H1 (cell line): ENCODE results near the gene CAGE1. TPM values are rescaled to one million over a fixed set of nuclear protein-coding genes. Genes with fewer than 3 reads are reported as not detected.

ENCODE experiments used
- CTCF ChIA-PET: fragments of 300-600 bp; sonication (Branson Sonifier 250); formaldehyde crosslinking; loops from one replicate; lab custom pipeline; 2021; ENCODE audit not compliant: partially characterized antibody; lab: Charles Lee
- POLR2A ChIA-PET: fragments of 300-600 bp; sonication (Branson Sonifier 250); formaldehyde crosslinking; loops from one replicate; lab custom pipeline; 2021; ENCODE audit warnings: inconsistent platforms; ENCODE audit not compliant: partially characterized antibody; lab: Charles Lee
- DNase-seq, 2 experiments: peaks; one replicate each; pipeline versions ENCODE4 v3.0.0 to v3.0.0-alpha.2; 2010 to 2022; ENCODE audit warnings: low spot score in 2 of 2, low read depth in 1 of 2, mixed read lengths in 1 of 2
- FAIRE-seq: peaks from 2 replicates; lab custom pipeline; 2011; peaks lifted over from hg19 to GRCh38; lab: Jason Lieb, UNC
- H2AFZ ChIP-seq: 2 replicates; pipeline ENCODE4 v1.8.1; 2012; ENCODE audit warnings: low read length, inconsistent platforms
- H2AK5ac ChIP-seq: 2 replicates; pipeline ENCODE4 v1.6.1; 2013; ENCODE audit warnings: low read depth, low read length
- H2BK120ac ChIP-seq: replicated peaks from 2 replicates; pipeline ENCODE3; 2013; ENCODE audit warnings: low read depth, low read length, inconsistent platforms
- H2BK12ac ChIP-seq: 2 replicates; pipeline ENCODE4 v1.6.1; 2013; ENCODE audit warnings: low read depth, low read length
- H2BK15ac ChIP-seq: 2 replicates; pipeline ENCODE4 v1.6.1; 2013; ENCODE audit warnings: low read length
- H2BK20ac ChIP-seq: 2 replicates; pipeline ENCODE4 v1.6.1; 2013; ENCODE audit warnings: low read length
- H2BK5ac ChIP-seq: 2 replicates; pipeline ENCODE4 v1.6.1; 2013; ENCODE audit warnings: low read depth, low read length
- H3K14ac ChIP-seq: 2 replicates; pipeline ENCODE4 v1.6.1; 2013; ENCODE audit warnings: inconsistent platforms; ENCODE audit not compliant: insufficient read length
- H3K18ac ChIP-seq: 2 replicates; pipeline ENCODE4 v1.6.1; 2013; ENCODE audit warnings: low read length; ENCODE audit errors: extremely low read depth
- H3K23ac ChIP-seq: 2 replicates; pipeline ENCODE4 v1.6.1; 2013; ENCODE audit warnings: inconsistent platforms; ENCODE audit not compliant: insufficient read length
- H3K23me2 ChIP-seq: 2 replicates; pipeline ENCODE4 v1.6.1; 2013; ENCODE audit warnings: low read depth, low read length
- H3K27ac ChIP-seq: 2 replicates; pipeline ENCODE4 v1.6.1; 2011; ENCODE audit warnings: low read depth, low read length, inconsistent platforms
- H3K27me3 ChIP-seq, 4 experiments: replicated peaks in 1 of 4; 1 replicate in 1 of 4; 2 replicates in 3 of 4; pipeline versions ENCODE4 v1.6.1 to v1.8.1; 2011 to 2013; ENCODE audit warnings: low read length in 3 of 4, mild to moderate bottlenecking in 3 of 4, inconsistent platforms in 2 of 4, mixed read lengths in 2 of 4, moderate library complexity in 1 of 4; ENCODE audit not compliant: control insufficient read depth in 3 of 4, insufficient read depth in 3 of 4; ENCODE audit errors: extremely low read depth in 1 of 4
- H3K36me3 ChIP-seq, 4 experiments: 2 replicates each; pipeline versions ENCODE4 v1.6.1 to v1.8.1; 2011 to 2013; ENCODE audit warnings: mild to moderate bottlenecking in 4 of 4, low read length in 3 of 4, moderate library complexity in 2 of 4, control low read depth in 1 of 4, inconsistent platforms in 1 of 4; ENCODE audit not compliant: insufficient read depth in 4 of 4, control insufficient read depth in 2 of 4
- H3K4ac ChIP-seq: replicated peaks from 2 replicates; pipeline ENCODE3; 2013; ENCODE audit warnings: low read length, low read depth, mixed read lengths, inconsistent platforms; ENCODE audit not compliant: insufficient read length
- H3K4me1 ChIP-seq, 4 experiments: replicated peaks in 1 of 4; 1 replicate in 1 of 4; 2 replicates in 3 of 4; pipeline versions ENCODE4 v1.6.1 to v1.8.1; 2011 to 2013; ENCODE audit warnings: low read length in 3 of 4, inconsistent platforms in 2 of 4, mixed read lengths in 1 of 4; ENCODE audit not compliant: insufficient read depth in 4 of 4, control insufficient read depth in 3 of 4
- H3K4me2 ChIP-seq, 2 experiments: 2 replicates each; pipeline versions ENCODE4 v1.6.1 to v1.8.1; 2011 to 2013; ENCODE audit warnings: low read depth in 2 of 2, low read length in 2 of 2, control low read depth in 1 of 2, inconsistent platforms in 1 of 2, mild to moderate bottlenecking in 1 of 2; ENCODE audit not compliant: insufficient read depth in 1 of 2
- H3K4me3 ChIP-seq, 4 experiments: fragments of 200-600, 300-600 bp in 1 of 4; sonication (generic), shearing (Covaris generic), sonication (Bioruptor Twin) in 1 of 4; 2 replicates each; pipeline versions ENCODE4 v1.5.1 to v1.8.1; 2011 to 2016; ENCODE audit warnings: low read length in 4 of 4, low read depth in 3 of 4, control low read depth in 2 of 4, inconsistent platforms in 2 of 4, mild to moderate bottlenecking in 2 of 4, mixed read lengths in 1 of 4, moderate library complexity in 1 of 4; ENCODE audit not compliant: insufficient read depth in 2 of 4; ENCODE audit errors: extremely low read depth in 1 of 4
- H3K56ac ChIP-seq: replicated peaks from 2 replicates; pipeline ENCODE3; 2013; ENCODE audit warnings: low read depth, mild to moderate bottlenecking, mixed read lengths, low read length, inconsistent platforms; ENCODE audit not compliant: insufficient read length
- H3K79me1 ChIP-seq: 2 replicates; pipeline ENCODE4 v1.6.1; 2013; ENCODE audit warnings: low read depth, low read length, control low read depth
- H3K79me2 ChIP-seq, 2 experiments: 2 replicates each; pipeline versions ENCODE4 v1.6.1 to v1.8.1; 2012 to 2013; ENCODE audit warnings: low read length in 2 of 2, mild to moderate bottlenecking in 2 of 2, inconsistent platforms in 1 of 2; ENCODE audit not compliant: insufficient read depth in 2 of 2, control insufficient read depth in 1 of 2
- H3K9ac ChIP-seq, 4 experiments: replicated peaks in 1 of 4; 1 replicate in 1 of 4; 2 replicates in 3 of 4; pipeline versions ENCODE4 v1.6.1 to v1.8.1; 2011 to 2013; ENCODE audit warnings: low read depth in 3 of 4, low read length in 3 of 4, control low read depth in 2 of 4, mild to moderate bottlenecking in 2 of 4, moderate library complexity in 2 of 4, inconsistent platforms in 1 of 4; ENCODE audit errors: extremely low read depth in 1 of 4
- H3K9me3 ChIP-seq, 2 experiments: 2 replicates each; pipeline versions ENCODE4 v1.6.1 to v1.8.1; 2012 to 2013; ENCODE audit warnings: mild to moderate bottlenecking in 2 of 2, moderate library complexity in 2 of 2, control low read depth in 1 of 2, inconsistent platforms in 1 of 2, low read depth in 1 of 2, low read length in 1 of 2, mixed read lengths in 1 of 2; ENCODE audit not compliant: insufficient read depth in 2 of 2
- H4K20me1 ChIP-seq, 2 experiments: replicated peaks in 1 of 2; 2 replicates each; pipeline versions ENCODE3 to v1.8.1; 2011 to 2013; ENCODE audit warnings: inconsistent platforms in 2 of 2, low read length in 2 of 2, mild to moderate bottlenecking in 1 of 2; ENCODE audit not compliant: insufficient read depth in 2 of 2, control insufficient read depth in 1 of 2
- H4K5ac ChIP-seq: 2 replicates; pipeline ENCODE4 v1.6.1; 2013; ENCODE audit warnings: low read length, low read depth, mixed read lengths, inconsistent platforms; ENCODE audit not compliant: insufficient read length
- H4K8ac ChIP-seq: 2 replicates; pipeline ENCODE4 v1.8.0; 2013; ENCODE audit warnings: mild to moderate bottlenecking, moderate library complexity, low read length, inconsistent platforms; ENCODE audit not compliant: insufficient read depth; ENCODE audit errors: extremely low read depth
- H4K91ac ChIP-seq: replicated peaks from 2 replicates; pipeline ENCODE3; 2013; ENCODE audit warnings: low read length, mixed read lengths, inconsistent platforms; ENCODE audit not compliant: insufficient read length
- ASH2L ChIP-seq: fragments of 200-600, 300-600 bp; sonication (generic); IDR thresholded peaks from one replicate; pipeline ENCODE4 v1.7.1; 2017; ENCODE audit warnings: low read length
- BRCA1 ChIP-seq: IDR thresholded peaks from 2 replicates; pipeline ENCODE4 v1.6.1; 2012; ENCODE audit warnings: low read depth, low read length, improper control_type of control experiment
- CHD2 ChIP-seq: IDR thresholded peaks from 2 replicates; pipeline ENCODE4 v1.6.1; 2012; ENCODE audit warnings: low read length, improper control_type of control experiment
- CREB1 ChIP-seq: IDR thresholded peaks from 2 replicates; pipeline ENCODE4 v1.6.1; 2012; ENCODE audit warnings: inconsistent platforms
- CTBP2 ChIP-seq: IDR thresholded peaks from 2 replicates; pipeline ENCODE4 v1.7.0; 2011; ENCODE audit warnings: borderline replicate concordance, mild to moderate bottlenecking, moderate library complexity, mixed read lengths, low read length; ENCODE audit not compliant: insufficient read depth, insufficient read length
- JUN ChIP-seq: IDR thresholded peaks from 2 replicates; pipeline ENCODE4 v1.6.1; 2011; ENCODE audit warnings: low read depth, mild to moderate bottlenecking, improper control_type of control experiment, low read length
- KDM1A ChIP-seq: fragments of 200-600, 300-600 bp; sonication (generic); IDR thresholded peaks from 2 replicates; pipeline ENCODE4 v1.7.1; 2016; ENCODE audit warnings: mild to moderate bottlenecking, low read length, borderline replicate concordance
- SP1 ChIP-seq: IDR thresholded peaks from 2 replicates; pipeline ENCODE4 v1.6.1; 2011; ENCODE audit warnings: low read depth, low read length
- SP4 ChIP-seq: IDR thresholded peaks from 2 replicates; pipeline ENCODE4 v1.6.1; 2012; ENCODE audit warnings: low read length, inconsistent platforms
- SUZ12 ChIP-seq: fragments of 200-600 bp; sonication (generic); IDR thresholded peaks from 2 replicates; pipeline ENCODE4 v1.6.1; 2012; ENCODE audit warnings: mild to moderate bottlenecking, inconsistent platforms, low read length, moderate library complexity, mixed read lengths
- WGBS, 2 experiments: shearing (Covaris generic) in 1 of 2; methylation state at CpG; one replicate each; pipeline versions ENCODE4 v1.1.6 to v1.1.7; 2013 to 2015; ENCODE audit warnings: low lambda C conversion rate in 2 of 2, mixed read lengths in 2 of 2, inconsistent platforms in 1 of 2, low coverage in 1 of 2, missing lambda C conversion rate in 1 of 2; ENCODE audit not compliant: insufficient replicate concordance in 2 of 2, insufficient coverage in 1 of 2, insufficient read length in 1 of 2; ENCODE audit errors: extremely low coverage in 1 of 2, missing lambda C conversion rate in 1 of 2; 5-methylcytosine and 5-hydroxymethylcytosine counted together
- polyA plus RNA-seq, 7 experiments: library from polyadenylated mRNA; depleted of rRNA in 3 of 7; stranded (reverse) in 5 of 7; unstranded in 2 of 7; fragments of >200 nt in 5 of 7; fragments of 200-250 nt in 2 of 7; gene quantifications; 1 replicate in 5 of 7; 2 replicates in 1 of 7; 4 replicates in 1 of 7; pipeline versions ENCODE4 v1.2.1 to v1.2.3, GENCODE V29; 2011 to 2013; ENCODE audit warnings: missing spikeins in 2 of 7, mixed read lengths in 2 of 7
- total RNA-seq: library from RNA; stranded (reverse); fragmentation: NEBNext Ultra II Directional; extraction: Animal tissue kit (Norgen Biotek cat#: 25700); gene quantifications from 2 replicates; pipeline ENCODE4 v1.2.1, GENCODE V29; 2021
- TF ChIP-seq, protein P1 (sequence below): IDR thresholded peaks from 2 replicates; pipeline ENCODE4 v1.6.1; 2012; ENCODE audit warnings: inconsistent platforms

CAGE1 gene
- total and polyA plus RNA-seq, 2 of the 8 experiments (the other 6 are each of a cell fraction or from before 2014, with no cell fraction given), result 0.09 TPM; not detected in 1

- H2AFZ ChIP-seq, result peak overlapping the region; percentile 85; the same call in 1 of the 2 replicates
Measured at GRCh38 chr6:7313505-7314165, 75.9 kb downstream of the CAGE1 start.

More at GRCh38 chr6:7313505-7314165, 75.9 kb downstream of the CAGE1 start:
- H3K56ac ChIP-seq, result no peak overlapping the region
- H3K27me3 ChIP-seq, result no peaks in the 10 kb centered on the region
- peak overlapping the region; percentile 63 for H3K4ac ChIP-seq
- DNase-seq (no peak), FAIRE-seq (no peak)
- ChIA-PET POLR2A (interaction anchor here (0.8 to 1.3 kb wide), 2 partner anchors 10 to 22 kb away, joined by 3 read pairs; no protein-coding TSS in a partner anchor), CTCF (interaction anchor here (0.6 to 1.9 kb wide), 5 partner anchors 9 to 256 kb away, joined by 3 to 5 read pairs (median 3); no protein-coding TSS in a partner anchor)
- peak overlapping the region; percentile 61 to 79 for H3K4me2 ChIP-seq
- H3K79me1 ChIP-seq, result no peaks in the 10 kb centered on the region
- no peak overlapping the region for H4K91ac ChIP-seq
- no peaks in the 10 kb centered on the region; a peak in 1 of 7 replicates for H3K4me1 ChIP-seq
- no peak overlapping the region for H2BK12ac ChIP-seq
- H3K23me2 ChIP-seq, result peaks cover 4% of the 10 kb centered on the region; the same call in 1 of the 2 replicates
- H4K8ac ChIP-seq, result no peak overlapping the region; the same call in 1 of the 2 replicates
- H3K27ac ChIP-seq, result no peak overlapping the region
- H3K18ac ChIP-seq, result no peak overlapping the region
- WGBS, 2 experiments, result 84% methylated on average over 15 of the region's 15 CpGs; no CpG with 5 or more reads in 1 of the 2 experiments
- H2BK15ac ChIP-seq, result no peak overlapping the region
- H3K4me3 ChIP-seq, result peak overlapping the region; percentile 2 to 84 (median 49); a peak in 6 of 8 replicates
- H3K23ac ChIP-seq, result no peak overlapping the region
- H2BK120ac ChIP-seq, result peak overlapping the region; percentile 10
- H3K9ac ChIP-seq, result peak overlapping the region in 3 of 4 experiments; percentile 27 to 77 (median 61); a peak in 4 of 7 replicates
- no peak for TF ChIP-seq SUZ12
- no peak for TF ChIP-seq SP4
- no peak for TF ChIP-seq BRCA1
- TF ChIP-seq JUN, result no peak
- no peak for TF ChIP-seq CREB1
- no peak for TF ChIP-seq SP1
- TF ChIP-seq, protein P1, sequence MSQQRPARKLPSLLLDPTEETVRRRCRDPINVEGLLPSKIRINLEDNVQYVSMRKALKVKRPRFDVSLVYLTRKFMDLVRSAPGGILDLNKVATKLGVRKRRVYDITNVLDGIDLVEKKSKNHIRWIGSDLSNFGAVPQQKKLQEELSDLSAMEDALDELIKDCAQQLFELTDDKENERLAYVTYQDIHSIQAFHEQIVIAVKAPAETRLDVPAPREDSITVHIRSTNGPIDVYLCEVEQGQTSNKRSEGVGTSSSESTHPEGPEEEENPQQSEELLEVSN, result no peak
- TF ChIP-seq CHD2, result no peak
- TF ChIP-seq ASH2L, result no peak
- TF ChIP-seq KDM1A, result no peak
- no peak for TF ChIP-seq CTBP2
- peaks cover 0 to 30% of the 10 kb centered on the region in 2 experiments; a peak in 3 of 4 replicates for H3K79me2 ChIP-seq
- H2BK20ac ChIP-seq, result no peak overlapping the region
- no peak overlapping the region for H2AK5ac ChIP-seq
- no peak overlapping the region for H2BK5ac ChIP-seq
- H3K14ac ChIP-seq, result no peak overlapping the region
- H3K9me3 ChIP-seq, result no peaks in the 10 kb centered on the region
- peaks cover 0 to 6% of the 10 kb centered on the region in 2 experiments for H4K20me1 ChIP-seq
- peak overlapping the region; percentile 89 for H4K5ac ChIP-seq
- peaks cover 4 to 14% (median 10%) of the 10 kb centered on the region in 4 experiments for H3K36me3 ChIP-seq
